ENCODE data around the gene DCAF11.

DCAF11 gene

DNA sequence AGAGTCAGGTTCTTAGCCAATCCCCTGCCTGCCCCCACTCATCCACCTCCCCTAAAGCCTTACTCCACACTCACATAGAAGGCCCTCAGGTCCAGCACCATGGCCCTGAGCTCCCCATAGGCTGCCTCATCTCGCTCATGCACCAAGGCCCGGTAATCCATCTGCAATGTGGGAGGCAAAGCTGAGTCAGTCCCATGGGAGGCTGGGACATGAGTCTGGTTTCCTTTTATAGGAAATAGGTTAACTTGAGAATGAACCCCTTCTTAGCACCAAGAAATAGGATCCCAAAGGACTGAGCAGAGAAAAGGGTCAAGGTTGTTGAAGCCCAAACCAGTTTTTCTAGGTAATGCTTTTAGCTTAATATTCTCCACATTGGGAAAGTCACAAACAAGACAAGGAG, 28.9 kb downstream of the DCAF11 start:
- Histone ChIP-seq H3K27ac (no peak overlapping the region), H3K4me3 (no peak overlapping the region)
- no peak for DNase-seq (ENCODE audit: low spot score)
- TF ChIP-seq, protein P1, sequence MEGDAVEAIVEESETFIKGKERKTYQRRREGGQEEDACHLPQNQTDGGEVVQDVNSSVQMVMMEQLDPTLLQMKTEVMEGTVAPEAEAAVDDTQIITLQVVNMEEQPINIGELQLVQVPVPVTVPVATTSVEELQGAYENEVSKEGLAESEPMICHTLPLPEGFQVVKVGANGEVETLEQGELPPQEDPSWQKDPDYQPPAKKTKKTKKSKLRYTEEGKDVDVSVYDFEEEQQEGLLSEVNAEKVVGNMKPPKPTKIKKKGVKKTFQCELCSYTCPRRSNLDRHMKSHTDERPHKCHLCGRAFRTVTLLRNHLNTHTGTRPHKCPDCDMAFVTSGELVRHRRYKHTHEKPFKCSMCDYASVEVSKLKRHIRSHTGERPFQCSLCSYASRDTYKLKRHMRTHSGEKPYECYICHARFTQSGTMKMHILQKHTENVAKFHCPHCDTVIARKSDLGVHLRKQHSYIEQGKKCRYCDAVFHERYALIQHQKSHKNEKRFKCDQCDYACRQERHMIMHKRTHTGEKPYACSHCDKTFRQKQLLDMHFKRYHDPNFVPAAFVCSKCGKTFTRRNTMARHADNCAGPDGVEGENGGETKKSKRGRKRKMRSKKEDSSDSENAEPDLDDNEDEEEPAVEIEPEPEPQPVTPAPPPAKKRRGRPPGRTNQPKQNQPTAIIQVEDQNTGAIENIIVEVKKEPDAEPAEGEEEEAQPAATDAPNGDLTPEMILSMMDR (IDR thresholded peaks at IDR 0.05) = no peak

DNA sequence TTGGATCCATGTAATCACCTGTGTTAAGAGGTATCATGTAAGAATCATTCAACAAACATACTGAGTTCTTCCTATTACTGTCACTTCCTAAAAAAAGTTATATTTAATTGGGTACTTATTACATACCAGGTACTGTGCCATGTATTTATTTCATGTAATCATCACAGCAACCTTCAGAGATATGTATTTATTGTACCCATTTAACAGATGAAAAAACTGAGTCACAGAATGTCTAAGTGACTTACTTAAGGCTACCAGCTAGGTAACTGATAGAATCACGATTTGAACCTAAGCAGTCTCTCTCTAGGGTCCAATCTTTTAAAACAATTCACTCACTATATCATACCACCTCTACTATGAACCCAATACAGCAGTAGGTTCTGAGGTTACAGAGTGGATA, 29.9 kb downstream of the DCAF11 start:
- Histone ChIP-seq H3K4me3 (no peak overlapping the region), H3K27ac (no peak overlapping the region)
- DNase-seq (ENCODE audit: low spot score) = no peak
- TF ChIP-seq, protein P1 (IDR thresholded peaks at IDR 0.05) = no peak

DNA sequence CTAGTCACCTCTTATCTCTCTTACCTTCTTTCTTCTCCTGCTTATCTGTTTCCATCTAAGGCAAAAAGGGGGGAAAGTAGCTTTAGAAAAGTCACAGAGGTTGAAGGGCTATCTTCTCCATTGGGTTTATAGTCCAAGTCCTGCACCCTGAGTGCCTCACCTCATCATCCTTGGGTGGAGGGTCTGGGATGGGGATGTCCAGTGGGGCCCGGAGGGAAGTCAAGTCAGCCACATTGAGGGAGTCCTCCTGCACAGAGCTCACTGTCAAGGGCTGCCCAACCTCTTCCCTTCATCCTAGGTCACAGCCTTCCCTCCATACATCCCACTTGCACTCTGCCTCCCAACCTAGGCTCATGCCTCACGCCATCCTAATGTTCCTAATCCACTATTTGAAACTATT, 30.6 kb downstream of the DCAF11 start:
- no peak for DNase-seq (ENCODE audit: low spot score)
- no peak overlapping the region for H3K4me3 ChIP-seq
- TF ChIP-seq, protein P1 (IDR thresholded peaks at IDR 0.05) = no peak
- peak overlapping the region in 1 of 2 donors; percentile 98 for H3K27ac ChIP-seq

DNA sequence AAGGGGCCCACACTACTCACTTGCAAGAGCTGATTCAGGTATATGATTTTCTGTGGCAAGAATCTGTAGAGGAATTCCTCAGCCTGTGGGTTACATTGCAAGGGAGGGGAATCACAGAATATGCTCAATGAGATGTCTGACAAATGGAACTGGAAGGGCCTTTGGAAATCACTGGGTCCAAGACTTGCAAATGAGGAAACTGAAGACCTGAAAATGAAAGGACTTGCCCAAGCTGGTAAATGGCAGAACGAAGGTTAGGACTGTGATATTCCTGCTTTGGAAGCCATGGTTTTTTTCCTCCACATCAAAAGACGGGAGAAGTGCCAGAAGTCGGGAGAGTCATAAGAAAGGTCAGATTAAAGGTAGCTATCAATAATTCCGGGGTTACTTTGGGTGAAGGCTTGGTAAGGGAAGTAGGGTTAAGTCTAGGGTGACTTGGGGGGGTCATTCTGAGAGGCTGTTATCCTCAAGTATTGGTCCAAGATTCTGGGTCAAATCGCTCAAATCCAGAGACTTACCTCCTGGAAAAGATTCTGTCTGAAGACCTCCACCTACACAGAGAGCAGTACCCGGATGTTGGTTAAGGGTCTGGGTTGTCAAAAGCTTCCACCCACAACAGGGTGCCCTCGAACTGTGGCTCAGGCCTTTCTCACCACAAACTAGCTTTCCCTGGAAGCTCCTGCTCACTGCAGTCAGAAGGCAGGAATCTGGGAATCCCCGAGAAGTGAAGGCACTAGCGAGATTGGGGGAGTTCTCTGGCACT, 31.3 kb downstream of the DCAF11 start:
- DNase-seq (ENCODE audit: low spot score) = no peak
- H3K4me3 ChIP-seq = peak overlapping the region; percentile 84
- TF ChIP-seq, protein P1 (IDR thresholded peaks at IDR 0.05) = no peak
- peak overlapping the region; percentile 77 to 98 for H3K27ac ChIP-seq

DNA sequence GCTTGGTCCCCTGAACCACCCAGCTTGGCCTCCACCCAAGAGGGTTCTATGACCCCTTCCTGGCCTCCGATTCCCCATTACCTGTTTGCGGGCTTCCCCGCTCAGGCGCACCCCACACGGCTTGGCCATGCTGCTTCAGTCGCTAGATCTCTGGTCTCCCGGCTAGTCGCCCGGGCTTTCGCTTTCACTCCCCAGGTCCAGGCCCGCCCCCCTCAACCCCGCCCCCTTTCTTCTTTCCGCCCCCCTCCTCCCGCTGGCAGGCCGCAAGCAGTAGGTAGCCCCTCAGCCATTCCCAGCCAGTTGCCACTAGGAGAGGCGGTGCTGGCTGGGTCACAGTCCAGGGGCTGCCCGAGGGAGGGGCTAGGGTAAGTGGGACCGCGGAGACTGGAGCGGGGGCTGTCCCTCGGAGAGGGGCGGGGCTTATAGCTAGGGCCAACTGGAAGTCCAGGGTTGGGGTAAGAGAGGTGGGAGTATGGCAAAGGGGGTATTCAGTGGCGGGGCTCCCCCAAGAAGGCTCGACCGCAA, 31.9 kb downstream of the DCAF11 start, which contains the start of gene PSME2:
Gene PSME2, minus strand, starts transcription at position 158 of the 525 bp plus-strand sequence. Its CDS starts 29 bp downstream, at position 129.
- TF ChIP-seq, protein P1 (IDR thresholded peaks at IDR 0.05) = no peak
- peak within 1 kb of the TSS; percentile 77 to 98 for H3K27ac ChIP-seq
- DNase-seq (ENCODE audit: low spot score) = peak; percentile 98
- H3K4me3 ChIP-seq = peak within 1 kb of the TSS; percentile 84

DNA sequence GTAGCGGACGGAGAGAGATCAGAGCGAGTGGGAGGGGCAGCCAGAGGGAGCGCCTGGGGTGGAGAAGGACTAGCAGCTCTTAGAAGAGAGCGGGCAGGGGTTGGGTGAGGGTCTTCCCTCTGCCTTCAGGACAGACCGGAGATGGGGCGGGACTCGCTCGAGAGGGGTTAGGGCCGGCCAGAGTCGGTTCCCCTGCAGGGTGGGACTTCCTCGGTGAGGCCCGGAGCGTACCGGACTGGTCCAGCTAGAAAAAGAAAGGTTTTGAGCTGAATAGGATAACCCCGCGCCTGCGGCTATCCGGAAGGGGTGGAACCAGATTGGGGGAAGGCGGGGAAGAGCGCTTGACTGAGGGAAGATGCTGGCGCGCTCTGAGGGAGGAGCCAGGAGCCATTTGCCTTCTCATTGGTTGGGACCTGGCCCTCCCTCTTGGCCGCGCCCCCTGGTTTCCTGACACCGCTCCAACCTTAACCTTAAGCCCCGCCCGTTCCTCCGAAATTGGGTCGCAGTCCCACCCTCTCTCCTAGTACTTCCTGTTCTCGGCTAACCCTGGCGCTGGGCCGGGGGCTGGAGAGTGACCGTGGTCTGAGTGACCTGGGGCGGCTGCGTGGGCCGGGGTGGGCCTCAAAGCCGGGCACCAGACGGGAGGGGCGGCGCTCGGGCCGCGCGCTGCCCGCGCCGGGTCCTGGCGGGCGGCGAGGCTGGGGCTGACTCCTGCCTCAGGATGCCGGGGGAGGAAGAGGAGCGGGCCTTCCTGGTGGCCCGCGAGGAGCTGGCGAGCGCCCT, 32.6 kb downstream of the DCAF11 start, which contains the start of gene RNF31:
Gene RNF31, plus strand, starts transcription at position 521 of the 783 bp plus-strand sequence. Its CDS starts 201 bp downstream, at position 722.
- Histone ChIP-seq H3K4me3 (peak within 1 kb of the TSS; percentile 84), H3K27ac (peak within 1 kb of the TSS; percentile 77 to 98)
- TF ChIP-seq, protein P1 (IDR thresholded peaks at IDR 0.05) = no peak
- DNase-seq (ENCODE audit: low spot score) = peak; percentile 98
